Upper lobe of right lung (tissue), 1 donor: Measurements from ENCODE around the gene OTOP3. TPM values are rescaled to one million over a fixed set of nuclear protein-coding genes. Genes with fewer than 3 reads are reported as not detected.
A peak's percentile ranks its signal among the peaks of the same experiment; 100 is the strongest.

ENCODE experiments used
- ATAC-seq: fragments of 200-7000 bp; cut with Tn5 transposase; one replicate; pipeline ENCODE4 v1.9.1; 2020; ENCODE audit warnings: mild to moderate bottlenecking, moderate library complexity
- DNase-seq: peaks from one replicate; pipeline ENCODE4 v3.0.0-alpha.2; 2020
- H3K27ac ChIP-seq: fragments of 200-600 bp; one replicate; pipeline ENCODE4 v1.8.0; 2022
- H3K27me3 ChIP-seq: fragments of 200-600 bp; one replicate; pipeline ENCODE4 v1.8.0; 2022; ENCODE audit warnings: mild to moderate bottlenecking
- H3K36me3 ChIP-seq: fragments of 200-600 bp; one replicate; pipeline ENCODE4 v1.8.0; 2022
- H3K4me1 ChIP-seq: fragments of 200-600 bp; one replicate; pipeline ENCODE4 v1.8.0; 2022
- H3K4me3 ChIP-seq: fragments of 200-600 bp; one replicate; pipeline ENCODE4 v1.8.0; 2022; ENCODE audit warnings: mild to moderate bottlenecking
- H3K9me3 ChIP-seq: fragments of 200-600 bp; one replicate; pipeline ENCODE4 v1.8.0; 2022
- intact Hi-C: fragments of 100-400 bp; cut with DNase I; formaldehyde crosslinking; loops from one replicate; pipeline ENCODE4 v1.11.0; 2022
- total RNA-seq: library from RNA; stranded (reverse); fragmentation: NEBNext Ultra II Directional; extraction: Animal tissue kit (Norgen Biotek cat#: 25700); gene quantifications from one replicate; pipeline ENCODE4 v1.2.1, GENCODE V29; 2021
- TF ChIP-seq, protein P1 (sequence below): fragments of 200-600 bp; IDR thresholded peaks from one replicate; pipeline ENCODE4 v1.8.0; 2022; ENCODE audit warnings: antibody characterized with exemption
- donor health status: DM: no; HTN: yes; CAD: no; lungs with severe emphysema.

OTOP3 gene
- total RNA-seq, 1 donor from 2014 or later: not detected

DNA sequence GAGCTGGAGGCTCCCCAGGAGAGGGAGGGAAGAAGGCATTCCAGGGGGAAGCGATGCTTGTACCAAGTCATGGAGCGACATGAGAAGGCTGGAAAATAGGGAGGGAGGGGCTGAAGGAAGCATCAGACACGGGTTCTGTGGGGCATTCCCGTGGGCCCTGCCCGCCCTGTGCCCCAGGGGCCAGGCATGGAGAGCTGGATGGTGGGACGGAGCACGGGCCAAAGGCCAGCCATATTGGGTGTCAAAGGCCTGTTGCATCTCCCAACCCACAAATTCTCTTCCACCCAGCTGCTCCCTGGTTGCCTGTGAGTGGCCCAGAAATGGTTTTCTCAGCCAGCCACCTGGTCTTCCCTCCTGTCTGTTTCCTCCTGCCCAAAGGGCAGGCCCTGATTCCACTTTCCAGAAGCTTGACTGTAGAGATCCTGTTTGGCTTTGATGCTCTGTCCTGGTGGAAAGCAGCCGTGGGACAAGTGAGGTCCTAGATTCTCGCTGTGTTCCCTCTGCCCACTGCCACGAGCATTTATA lies 54.9 kb downstream of the OTOP3 start:
- ATAC-seq: no peak

GRCh38 chr17:74992223-74992622 lies 56.5 kb downstream of the OTOP3 start:
- Histone ChIP-seq H3K27ac (peak overlapping the region; percentile 56), H3K36me3 (no peaks in the 10 kb centered on the region), H3K4me1 (peaks cover 6% of the 10 kb centered on the region), H3K27me3 (no peaks in the 10 kb centered on the region), H3K9me3 (no peaks in the 10 kb centered on the region), H3K4me3 (no peak overlapping the region)
- no peak for DNase-seq
- intact Hi-C loops: no loop called here
- ATAC-seq: no peak
- TF ChIP-seq, protein P1, sequence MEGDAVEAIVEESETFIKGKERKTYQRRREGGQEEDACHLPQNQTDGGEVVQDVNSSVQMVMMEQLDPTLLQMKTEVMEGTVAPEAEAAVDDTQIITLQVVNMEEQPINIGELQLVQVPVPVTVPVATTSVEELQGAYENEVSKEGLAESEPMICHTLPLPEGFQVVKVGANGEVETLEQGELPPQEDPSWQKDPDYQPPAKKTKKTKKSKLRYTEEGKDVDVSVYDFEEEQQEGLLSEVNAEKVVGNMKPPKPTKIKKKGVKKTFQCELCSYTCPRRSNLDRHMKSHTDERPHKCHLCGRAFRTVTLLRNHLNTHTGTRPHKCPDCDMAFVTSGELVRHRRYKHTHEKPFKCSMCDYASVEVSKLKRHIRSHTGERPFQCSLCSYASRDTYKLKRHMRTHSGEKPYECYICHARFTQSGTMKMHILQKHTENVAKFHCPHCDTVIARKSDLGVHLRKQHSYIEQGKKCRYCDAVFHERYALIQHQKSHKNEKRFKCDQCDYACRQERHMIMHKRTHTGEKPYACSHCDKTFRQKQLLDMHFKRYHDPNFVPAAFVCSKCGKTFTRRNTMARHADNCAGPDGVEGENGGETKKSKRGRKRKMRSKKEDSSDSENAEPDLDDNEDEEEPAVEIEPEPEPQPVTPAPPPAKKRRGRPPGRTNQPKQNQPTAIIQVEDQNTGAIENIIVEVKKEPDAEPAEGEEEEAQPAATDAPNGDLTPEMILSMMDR: no peak

More for the DNA sequence above, 54.9 kb downstream of the OTOP3 start:
- H3K36me3 ChIP-seq: no peaks in the 10 kb centered on the region
- no peaks in the 10 kb centered on the region for H3K27me3 ChIP-seq
- H3K27ac ChIP-seq: no peak overlapping the region
- no peak overlapping the region for H3K4me3 ChIP-seq
- TF ChIP-seq, protein P1: no peak
- H3K4me1 ChIP-seq: peaks cover 12% of the 10 kb centered on the region
- H3K9me3 ChIP-seq: no peaks in the 10 kb centered on the region
- intact Hi-C loops: no loop called here
- no peak for DNase-seq

DNA sequence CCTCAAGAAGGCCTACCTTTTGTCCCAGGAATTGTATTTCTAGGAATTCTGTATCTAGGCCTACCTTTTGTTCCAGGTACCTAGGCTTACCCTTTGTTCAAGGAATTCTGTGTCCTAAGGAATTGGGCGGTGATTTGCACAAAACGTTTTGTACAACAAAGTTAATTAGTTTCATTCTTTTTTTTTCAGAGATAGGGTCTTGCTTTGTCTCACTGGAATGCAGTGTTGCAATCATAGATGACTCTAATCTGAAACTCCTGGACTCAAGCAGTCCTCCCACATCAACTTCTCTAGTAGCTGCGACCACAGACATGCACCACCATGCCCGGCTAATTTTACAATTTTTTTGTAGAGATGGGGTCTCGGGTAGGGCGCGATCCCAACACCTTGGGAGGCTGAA lies 58.7 kb downstream of the OTOP3 start:
- TF ChIP-seq, protein P1: no peak
- DNase-seq (no peak), ATAC-seq (no peak)
- H3K27ac ChIP-seq: no peak overlapping the region
- H3K27me3 ChIP-seq: no peaks in the 10 kb centered on the region
- peaks cover 3% of the 10 kb centered on the region for H3K4me1 ChIP-seq
- H3K4me3 ChIP-seq: no peak overlapping the region
- intact Hi-C loops: no loop called here
- no peaks in the 10 kb centered on the region for H3K9me3 ChIP-seq
- H3K36me3 ChIP-seq: no peaks in the 10 kb centered on the region

DNA sequence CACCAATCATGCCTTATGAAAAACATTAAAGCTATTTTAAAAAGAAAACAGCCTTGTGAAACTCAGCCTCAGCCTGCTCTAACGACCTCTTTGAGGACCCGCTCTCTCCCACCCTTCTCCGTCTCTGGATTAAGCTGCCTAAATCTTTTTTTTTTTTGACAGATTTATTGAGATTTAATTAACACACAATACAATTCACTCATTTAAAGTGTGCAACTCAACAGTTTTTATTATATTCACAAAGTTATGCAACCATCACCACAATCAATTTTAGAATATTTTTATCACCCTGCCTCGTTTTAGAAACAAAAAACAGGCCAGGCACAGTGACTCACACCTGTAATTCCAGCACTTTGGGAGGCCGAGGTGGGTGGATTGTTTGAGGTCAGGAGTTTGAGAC lies 60.1 kb downstream of the OTOP3 start:
- H3K4me1 ChIP-seq: no peaks in the 10 kb centered on the region
- intact Hi-C loops: no loop called here
- peaks cover under 1% of the 10 kb centered on the region for H3K36me3 ChIP-seq
- no peaks in the 10 kb centered on the region for H3K27me3 ChIP-seq
- no peak for DNase-seq
- no peak for ATAC-seq
- no peak overlapping the region for H3K4me3 ChIP-seq
- H3K9me3 ChIP-seq: no peaks in the 10 kb centered on the region
- H3K27ac ChIP-seq: no peak overlapping the region
- TF ChIP-seq, protein P1: no peak

DNA sequence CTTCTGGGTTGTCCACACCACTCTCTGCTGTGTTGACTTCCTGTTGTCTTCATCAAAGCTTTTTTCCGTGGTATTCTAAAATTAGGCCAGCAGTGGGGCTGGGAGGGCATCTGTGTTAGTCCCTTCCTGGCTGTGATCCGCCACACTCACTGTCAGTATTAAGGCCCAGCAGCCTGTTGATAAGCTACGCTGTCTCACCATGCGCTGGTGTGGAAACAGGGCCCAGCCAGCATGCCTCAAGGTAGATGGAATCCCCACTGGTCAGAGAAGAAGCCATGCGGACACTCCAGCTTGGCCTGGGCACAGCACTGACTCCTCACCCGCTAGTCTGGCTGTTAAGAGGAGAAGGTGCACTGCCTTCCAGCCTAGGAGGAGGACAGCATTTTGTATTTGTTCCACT lies 63.1 kb downstream of the OTOP3 start:
- Histone ChIP-seq H3K9me3 (no peaks in the 10 kb centered on the region), H3K27me3 (no peaks in the 10 kb centered on the region), H3K36me3 (peaks cover 15% of the 10 kb centered on the region), H3K4me3 (no peak overlapping the region), H3K27ac (no peak overlapping the region), H3K4me1 (no peaks in the 10 kb centered on the region)
- TF ChIP-seq, protein P1: no peak
- ATAC-seq (no peak), DNase-seq (no peak)
- intact Hi-C loops: no loop called here

GRCh38 chr17:74999523-74999922 lies 63.8 kb downstream of the OTOP3 start:
- H3K36me3 ChIP-seq: peaks cover 15% of the 10 kb centered on the region
- TF ChIP-seq, protein P1: no peak
- H3K27ac ChIP-seq: no peak overlapping the region
- ATAC-seq (no peak), DNase-seq (no peak)
- intact Hi-C loops: no loop called here
- no peak overlapping the region for H3K4me3 ChIP-seq
- H3K27me3 ChIP-seq: no peaks in the 10 kb centered on the region
- no peaks in the 10 kb centered on the region for H3K4me1 ChIP-seq
- H3K9me3 ChIP-seq: no peaks in the 10 kb centered on the region
